Fibroblast of mammary gland (primary cell): ENCODE data around the gene GATA3.

Source experiments
- DNase-seq: peaks from one replicate; pipeline ENCODE4 v3.0.0-alpha.2; 2010; ENCODE audit warnings: low read depth
- H3K4me3 ChIP-seq: 2 replicates; pipeline ENCODE4 v1.5.1; 2011; ENCODE audit warnings: low read depth, mild to moderate bottlenecking, low read length, moderate library complexity; ENCODE audit not compliant: control insufficient read depth
- CTCF ChIP-seq: conservative IDR thresholded peaks from 2 replicates; pipeline ENCODE4 v1.5.1; 2011; ENCODE audit warnings: low read depth, low read length, inconsistent platforms; ENCODE audit not compliant: control insufficient read depth, insufficient read depth

Gene GATA3

GRCh38 chr10:8042721-8043568, 11.5 kb upstream of the GATA3 start:
- TF ChIP-seq CTCF: no peak

GRCh38 chr10:8043569-8044306, 10.8 kb upstream of the GATA3 start:
- no peak for TF ChIP-seq CTCF
- DNase-seq: no peak

More at GRCh38 chr10:8042721-8043568, 11.5 kb upstream of the GATA3 start:
- H3K4me3 ChIP-seq: no peak overlapping the region
- no peak for DNase-seq

GRCh38 chr10:8044331-8044907, 10.1 kb upstream of the GATA3 start:
- no peak for TF ChIP-seq CTCF
- DNase-seq: no peak
- no peak overlapping the region for H3K4me3 ChIP-seq

More at GRCh38 chr10:8043569-8044306, 10.8 kb upstream of the GATA3 start:
- no peak overlapping the region for H3K4me3 ChIP-seq

DNA sequence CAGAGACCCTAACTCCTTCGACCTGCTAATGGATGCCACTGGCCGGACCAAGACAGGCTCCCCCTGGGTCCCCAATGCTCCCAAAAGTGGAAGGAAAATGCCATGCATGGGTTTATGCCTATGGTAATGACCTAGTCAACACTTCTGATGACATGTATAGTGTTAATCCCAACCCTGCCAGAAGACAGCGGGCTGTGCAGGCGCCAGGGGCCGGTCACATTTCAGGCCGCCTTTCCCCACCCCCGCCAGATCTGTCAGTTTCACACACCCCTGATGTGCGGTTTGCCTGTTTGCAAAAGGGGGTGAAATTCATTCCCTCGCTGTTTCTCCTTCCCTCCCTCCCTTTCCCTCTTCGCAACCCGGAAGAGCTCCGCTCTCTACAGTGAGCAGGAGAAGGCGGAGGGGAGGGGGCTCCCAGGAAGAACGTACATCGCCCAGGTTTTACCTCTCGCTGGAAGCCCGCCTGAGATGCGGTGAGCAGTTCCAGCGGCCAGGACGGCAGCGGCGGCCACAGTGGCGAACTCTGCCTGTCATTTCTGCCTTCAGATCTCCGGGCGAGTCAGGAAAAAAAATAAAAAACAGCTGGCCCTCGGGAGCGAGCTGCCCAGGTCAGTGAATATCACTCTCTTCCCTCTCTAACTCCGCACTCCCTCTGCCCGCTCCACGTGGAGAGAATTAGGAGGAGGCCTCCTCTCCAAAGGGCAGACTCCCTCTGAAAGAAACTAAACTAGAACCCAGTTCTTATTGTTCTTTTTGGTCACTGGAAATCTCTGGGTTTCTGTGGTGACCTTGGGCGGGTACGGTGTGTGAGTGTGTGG, 9.4 kb upstream of the GATA3 start:
- no peak for DNase-seq
- H3K4me3 ChIP-seq: peak overlapping the region; percentile 7
- no peak for TF ChIP-seq CTCF

DNA sequence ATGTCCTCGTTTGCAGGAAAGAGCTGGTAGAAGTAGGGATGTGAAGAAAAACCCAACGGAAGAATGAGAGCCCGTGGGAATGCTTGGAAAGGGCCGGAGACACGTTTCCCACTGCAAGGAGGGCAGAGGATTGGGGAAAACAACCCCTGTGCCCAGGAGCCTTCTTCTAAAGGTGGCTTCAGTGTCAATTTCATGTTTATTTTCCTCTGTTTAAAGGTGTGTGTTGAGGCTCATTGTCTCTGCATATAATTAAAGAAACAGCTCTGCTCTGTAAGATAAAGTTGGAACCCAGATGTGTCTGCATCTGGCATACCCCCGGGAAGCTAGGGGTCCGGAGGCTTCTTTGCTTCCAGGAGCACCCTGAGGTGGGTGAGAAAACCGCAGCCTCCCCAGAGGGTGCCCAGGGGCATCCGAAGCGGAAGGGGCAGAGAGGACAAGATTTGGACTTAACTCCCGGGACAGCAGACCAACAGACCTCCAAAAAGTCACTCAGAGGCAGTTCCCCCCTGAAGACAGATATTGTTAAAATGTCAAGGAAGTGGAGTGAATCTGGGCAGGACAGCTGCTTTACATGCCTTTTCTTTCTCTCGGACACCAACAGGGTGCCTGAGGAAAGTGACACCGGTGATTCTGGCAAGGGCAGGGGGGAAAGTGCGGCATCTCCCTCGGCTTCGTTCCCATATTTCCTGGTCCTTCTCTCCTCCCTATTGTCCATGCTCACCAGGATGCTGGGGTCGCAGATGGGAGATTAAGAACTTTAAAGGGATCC, 8.6 kb upstream of the GATA3 start:
- DNase-seq: no peak
- H3K4me3 ChIP-seq: no peak overlapping the region
- no peak for TF ChIP-seq CTCF
